Liver (tissue), 9 donors: ENCODE results near the gene SLC9A3. TPM values are rescaled to one million over a fixed set of nuclear protein-coding genes. Genes with fewer than 3 reads are reported as not detected.

Experiments used
- DNase-seq: peaks from one replicate; pipeline ENCODE4 v3.0.0-alpha.2; 2017; ENCODE audit warnings: low spot score
- H3K27ac ChIP-seq, 2 donors: one replicate each; pipeline ENCODE4 v1.7.0; 2013; ENCODE audit warnings: inconsistent platforms in 2 of 2, low read length in 2 of 2, control low read depth in 1 of 2, low read depth in 1 of 2, mild to moderate bottlenecking in 1 of 2
- H3K27me3 ChIP-seq, 4 donors: one replicate each; pipeline versions ENCODE4 v1.6.1 to v1.7.0; 2013; ENCODE audit warnings: low read length in 3 of 4, inconsistent platforms in 1 of 4, mild to moderate bottlenecking in 1 of 4, moderate library complexity in 1 of 4; ENCODE audit not compliant: control insufficient read depth in 4 of 4, insufficient read depth in 4 of 4
- H3K36me3 ChIP-seq, 4 donors: one replicate each; pipeline versions ENCODE4 v1.6.1 to v1.7.0; 2013; ENCODE audit warnings: low read length in 3 of 4, mild to moderate bottlenecking in 3 of 4, low read depth in 1 of 4, moderate library complexity in 1 of 4; ENCODE audit not compliant: control insufficient read depth in 4 of 4, insufficient read depth in 3 of 4
- H3K4me1 ChIP-seq, 4 donors: one replicate each; pipeline versions ENCODE4 v1.6.1 to v1.7.0; 2013; ENCODE audit warnings: low read length in 3 of 4, mild to moderate bottlenecking in 3 of 4, moderate library complexity in 1 of 4; ENCODE audit not compliant: control insufficient read depth in 4 of 4, insufficient read depth in 4 of 4
- H3K4me3 ChIP-seq, 3 donors: one replicate each; pipeline versions ENCODE4 v1.6.1 to v1.7.0; 2013; ENCODE audit warnings: low read length in 3 of 3, control low read depth in 1 of 3, low read depth in 1 of 3, mild to moderate bottlenecking in 1 of 3
- H3K9ac ChIP-seq, 2 donors: one replicate each; pipeline ENCODE4 v1.7.0; 2013; ENCODE audit warnings: low read length in 2 of 2, mild to moderate bottlenecking in 2 of 2, moderate library complexity in 2 of 2, control low read depth in 1 of 2, low read depth in 1 of 2
- H3K9me3 ChIP-seq, 4 donors: one replicate each; pipeline versions ENCODE4 v1.6.1 to v1.7.0; 2013; ENCODE audit warnings: low read length in 3 of 4; ENCODE audit not compliant: control insufficient read depth in 4 of 4
- CTCF ChIP-seq: fragments of 150-350 bp; IDR thresholded peaks from 2 replicates; pipeline ENCODE4 v1.5.1; 2017; ENCODE audit warnings: improper control_type of control experiment, low read depth, low read length; ENCODE audit not compliant: missing input control
- FOXA2 ChIP-seq: IDR thresholded peaks from 2 replicates; pipeline ENCODE4 v1.6.1; 2016; ENCODE audit warnings: antibody characterized with exemption
- GABPA ChIP-seq, 2 donors: IDR thresholded peaks in 1 of 2; conservative IDR thresholded peaks in 1 of 2; 2 replicates each; pipeline ENCODE4 v1.6.1; 2016; ENCODE audit warnings: antibody characterized with exemption in 2 of 2, mild to moderate bottlenecking in 1 of 2, moderate library complexity in 1 of 2
- HNF4A ChIP-seq, 2 donors: conservative IDR thresholded peaks; 2 replicates each; pipeline ENCODE4 v1.6.1; 2016; ENCODE audit warnings: antibody characterized with exemption in 2 of 2, mild to moderate bottlenecking in 2 of 2
- HNF4G ChIP-seq: IDR thresholded peaks from 2 replicates; pipeline ENCODE4 v1.6.1; 2016; ENCODE audit warnings: antibody characterized with exemption
- JUND ChIP-seq, 2 donors: IDR thresholded peaks; 2 replicates each; pipeline ENCODE4 v1.6.1; 2016; ENCODE audit warnings: antibody characterized with exemption in 2 of 2
- NR2F2 ChIP-seq: IDR thresholded peaks from 2 replicates; pipeline ENCODE4 v1.6.1; 2016; ENCODE audit warnings: antibody characterized with exemption
- RAD21 ChIP-seq, 2 donors: IDR thresholded peaks; 2 replicates each; pipeline ENCODE4 v1.6.1; 2016; ENCODE audit warnings: antibody characterized with exemption in 2 of 2, mild to moderate bottlenecking in 2 of 2
- REST ChIP-seq: IDR thresholded peaks from 2 replicates; pipeline ENCODE4 v1.6.1; 2016; ENCODE audit warnings: antibody characterized with exemption, mild to moderate bottlenecking
- RXRA ChIP-seq, 2 donors: IDR thresholded peaks; 2 replicates each; pipeline ENCODE4 v1.6.1; 2017 to 2018; ENCODE audit warnings: antibody characterized with exemption in 2 of 2, mild to moderate bottlenecking in 1 of 2
- SP1 ChIP-seq: IDR thresholded peaks from 2 replicates; pipeline ENCODE4 v1.6.1; 2018; ENCODE audit warnings: antibody characterized with exemption, mild to moderate bottlenecking
- WGBS: extraction: QIAGEN DNeasy Blood & Tissue Kit; methylation state at CpG from one replicate; pipeline ENCODE4 v1.1.7; 2013; 5-methylcytosine and 5-hydroxymethylcytosine counted together
- polyA plus RNA-seq, 2 donors: library from polyadenylated mRNA; stranded (reverse) in 1 of 2; unstranded in 1 of 2; fragments of 200-250 nt in 1 of 2; fragments of >200 nt in 1 of 2; fragmentation: Nextera tagmentation in 1 of 2; extraction: Ambion mirVana in 1 of 2; gene quantifications; one replicate each; pipeline versions ENCODE4 v1.2.1 to v1.2.3, GENCODE V29; 2013 to 2015
- total RNA-seq, 2 donors: library from RNA; depleted of rRNA; stranded (reverse); fragments of >200 nt; gene quantifications; one replicate each; pipeline ENCODE4 v1.2.3, GENCODE V29; 2014
- TF ChIP-seq, protein P1 (sequence below): IDR thresholded peaks from 2 replicates; pipeline ENCODE4 v1.6.1; 2016; ENCODE audit warnings: antibody characterized with exemption
- TF ChIP-seq, protein P2 (sequence below): IDR thresholded peaks from 2 replicates; pipeline ENCODE4 v1.6.1; 2016; ENCODE audit warnings: antibody characterized with exemption
- donor health status: healthy.
- donor health status: healthy.
- donor health status: healthy.
- donor health status: healthy.
- donor health status: healthy.

The SLC9A3 gene
- total and polyA plus RNA-seq, 4 donors = 0.31 to 1.0 (median 0.67) TPM

DNA sequence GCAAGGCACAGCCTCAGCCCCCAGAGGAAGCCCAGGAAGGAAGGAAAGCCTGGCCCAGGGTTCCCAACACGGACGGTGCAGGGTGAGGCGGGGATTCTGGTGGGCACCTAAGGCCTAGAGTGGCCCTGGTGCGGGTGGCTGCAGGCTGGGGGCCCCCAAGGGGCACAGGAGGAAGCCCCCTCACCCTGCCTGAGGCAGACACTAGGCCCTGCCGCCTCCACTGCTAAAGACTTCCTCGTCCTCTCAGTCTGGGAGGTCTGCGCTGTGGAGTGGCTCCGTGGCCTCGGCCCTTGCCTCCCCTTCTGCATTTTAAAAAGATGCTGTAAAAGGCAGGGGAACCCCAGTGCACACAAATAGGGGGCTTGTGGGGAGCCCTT lies 3.4 kb downstream of the SLC9A3 start:
- Histone ChIP-seq H3K4me1 (peaks cover 0 to 13% (median 5%) of the 10 kb centered on the region in 4 donors), H3K27me3 (peaks cover 0 to 27% (median 5%) of the 10 kb centered on the region in 4 donors), H3K4me3 (no peak overlapping the region), H3K36me3 (no peaks in the 10 kb centered on the region), H3K27ac (no peak overlapping the region), H3K9ac (no peak overlapping the region), H3K9me3 (no peaks in the 10 kb centered on the region)
- DNase-seq = no peak
- 80% methylated on average over 9 of the region's 9 CpGs for WGBS
- no peak for TF ChIP-seq FOXA2
- no peak for TF ChIP-seq SP1
- no peak for TF ChIP-seq REST
- TF ChIP-seq, protein P1, sequence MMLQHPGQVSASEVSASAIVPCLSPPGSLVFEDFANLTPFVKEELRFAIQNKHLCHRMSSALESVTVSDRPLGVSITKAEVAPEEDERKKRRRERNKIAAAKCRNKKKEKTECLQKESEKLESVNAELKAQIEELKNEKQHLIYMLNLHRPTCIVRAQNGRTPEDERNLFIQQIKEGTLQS = no peak
- no peak for TF ChIP-seq HNF4A (conservative IDR thresholded peaks at IDR 0.05)
- no peak for TF ChIP-seq NR2F2
- no peak for TF ChIP-seq HNF4G
- no peak for TF ChIP-seq JUND (IDR thresholded peaks at IDR 0.05)
- TF ChIP-seq, protein P2, sequence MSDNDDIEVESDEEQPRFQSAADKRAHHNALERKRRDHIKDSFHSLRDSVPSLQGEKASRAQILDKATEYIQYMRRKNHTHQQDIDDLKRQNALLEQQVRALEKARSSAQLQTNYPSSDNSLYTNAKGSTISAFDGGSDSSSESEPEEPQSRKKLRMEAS = no peak

DNA sequence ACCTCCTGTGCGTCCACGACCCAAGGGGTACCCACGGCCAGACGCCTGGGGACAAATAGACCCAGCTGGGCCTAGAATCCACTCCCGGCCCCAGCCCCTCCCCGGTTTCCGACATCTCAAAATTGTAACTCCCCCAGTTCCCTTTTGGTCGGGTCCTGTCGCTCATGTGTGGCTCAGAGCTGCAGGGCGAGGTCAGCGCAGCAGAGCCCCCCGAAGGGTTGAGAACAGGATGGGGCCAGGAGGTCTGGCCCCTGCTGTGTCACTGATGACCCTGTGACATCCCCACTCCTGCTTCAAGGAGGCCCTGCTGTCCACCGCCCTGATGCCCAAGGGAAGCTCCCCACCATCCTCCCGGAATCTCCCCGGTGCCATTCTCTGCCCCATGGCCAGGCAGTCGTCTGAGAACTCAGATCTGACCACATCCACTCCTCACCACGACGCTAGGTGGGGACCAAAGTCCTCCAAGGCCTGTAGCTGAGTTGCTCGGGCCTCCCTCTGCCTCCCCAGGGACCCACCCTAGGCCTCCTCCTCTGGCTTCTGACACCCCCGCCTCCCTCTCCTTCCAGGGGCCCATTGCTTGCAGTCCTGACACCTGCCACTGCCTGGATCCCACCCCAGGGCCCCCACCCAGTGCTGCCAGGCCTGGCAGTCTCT lies 3.9 kb downstream of the SLC9A3 start:
- no peak for DNase-seq
- Histone ChIP-seq H3K4me1 (peaks cover 0 to 13% (median 5%) of the 10 kb centered on the region in 4 donors), H3K27me3 (peaks cover 0 to 27% (median 4%) of the 10 kb centered on the region in 4 donors), H3K9me3 (no peaks in the 10 kb centered on the region), H3K9ac (no peak overlapping the region), H3K4me3 (no peak overlapping the region), H3K27ac (no peak overlapping the region), H3K36me3 (no peaks in the 10 kb centered on the region)
- WGBS = 79% methylated on average over 20 of the region's 20 CpGs
- TF ChIP-seq, protein P1 = no peak
- TF ChIP-seq HNF4A (conservative IDR thresholded peaks at IDR 0.05) (no peak), SP1 (no peak), CTCF (no peak), GABPA (IDR thresholded peaks at IDR 0.05 in 1 of 2, conservative IDR thresholded peaks at IDR 0.05 in 1 of 2) (no peak), RAD21 (IDR thresholded peaks at IDR 0.05) (no peak), RXRA (IDR thresholded peaks at IDR 0.05) (no peak)
